Sigmoid colon (tissue), 4 donors: ENCODE data around the gene HS3ST2.

Experiments used
- POLR2AphosphoS5 ChIP-seq, 4 donors: sonication (generic); formaldehyde crosslinking; IDR thresholded peaks; one replicate each; pipeline ENCODE4 v1.6.1; 2017; ENCODE audit warnings: antibody characterized with exemption in 4 of 4
- TF ChIP-seq, protein P1 (sequence below), 4 experiments: fragments of 450-650 bp in 3 of 4; fragments of 200-600 bp in 1 of 4; IDR thresholded peaks; one replicate each; pipeline ENCODE4 v1.5.1; 2016 to 2019; ENCODE audit warnings: antibody characterized with exemption in 4 of 4, mild to moderate bottlenecking in 3 of 4, moderate library complexity in 2 of 4

DNA sequence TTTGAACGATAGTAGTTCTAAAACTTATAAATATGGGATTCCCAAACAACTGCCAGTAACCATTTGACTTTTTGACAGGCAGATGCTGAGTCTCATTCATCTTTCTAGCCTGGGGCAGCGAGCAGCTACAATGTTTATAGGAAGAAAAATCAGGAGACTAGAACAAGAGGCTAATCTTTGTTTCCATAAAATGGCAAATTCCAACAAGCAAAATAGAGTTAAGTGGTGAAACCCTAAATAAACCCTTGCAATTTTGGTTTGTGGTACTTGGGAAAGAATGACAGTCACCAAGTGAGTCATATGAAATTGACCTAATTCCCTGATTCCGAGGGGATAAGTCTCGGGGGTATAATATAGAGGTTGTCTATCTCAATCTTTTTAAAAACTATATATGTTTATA is 27.3 kb upstream of the HS3ST2 start:
- TF ChIP-seq POLR2AphosphoS5 (IDR thresholded peaks at IDR 0.05), result no peak
- TF ChIP-seq, protein P1, sequence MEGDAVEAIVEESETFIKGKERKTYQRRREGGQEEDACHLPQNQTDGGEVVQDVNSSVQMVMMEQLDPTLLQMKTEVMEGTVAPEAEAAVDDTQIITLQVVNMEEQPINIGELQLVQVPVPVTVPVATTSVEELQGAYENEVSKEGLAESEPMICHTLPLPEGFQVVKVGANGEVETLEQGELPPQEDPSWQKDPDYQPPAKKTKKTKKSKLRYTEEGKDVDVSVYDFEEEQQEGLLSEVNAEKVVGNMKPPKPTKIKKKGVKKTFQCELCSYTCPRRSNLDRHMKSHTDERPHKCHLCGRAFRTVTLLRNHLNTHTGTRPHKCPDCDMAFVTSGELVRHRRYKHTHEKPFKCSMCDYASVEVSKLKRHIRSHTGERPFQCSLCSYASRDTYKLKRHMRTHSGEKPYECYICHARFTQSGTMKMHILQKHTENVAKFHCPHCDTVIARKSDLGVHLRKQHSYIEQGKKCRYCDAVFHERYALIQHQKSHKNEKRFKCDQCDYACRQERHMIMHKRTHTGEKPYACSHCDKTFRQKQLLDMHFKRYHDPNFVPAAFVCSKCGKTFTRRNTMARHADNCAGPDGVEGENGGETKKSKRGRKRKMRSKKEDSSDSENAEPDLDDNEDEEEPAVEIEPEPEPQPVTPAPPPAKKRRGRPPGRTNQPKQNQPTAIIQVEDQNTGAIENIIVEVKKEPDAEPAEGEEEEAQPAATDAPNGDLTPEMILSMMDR (IDR thresholded peaks at IDR 0.05), result no peak
